H9 (cell line): Measurements from ENCODE around the gene MAP3K7. TPM values are rescaled to one million over a fixed set of nuclear protein-coding genes. Genes with fewer than 3 reads are reported as not detected.

Experiments
- DNase-seq: peaks from one replicate; pipeline ENCODE4 v3.0.0-alpha.2; 2017
- H2AFZ ChIP-seq: one replicate; pipeline ENCODE4 v1.6.1; 2013; ENCODE audit warnings: mild to moderate bottlenecking, low read length, control low read depth, moderate library complexity
- H2AK5ac ChIP-seq: 2 replicates; pipeline ENCODE4 v1.6.1; 2013; ENCODE audit warnings: low read length, control low read depth, mixed read lengths; ENCODE audit not compliant: insufficient read length
- H2BK120ac ChIP-seq: one replicate; pipeline ENCODE4 v1.6.1; 2013; ENCODE audit warnings: low read depth, mild to moderate bottlenecking, low read length, control low read depth, inconsistent platforms; ENCODE audit not compliant: poor library complexity, severe bottlenecking
- H2BK12ac ChIP-seq: 2 replicates; pipeline ENCODE4 v1.6.1; 2013; ENCODE audit warnings: low read length, control low read depth, mixed read lengths, low read depth; ENCODE audit not compliant: insufficient read length
- H2BK15ac ChIP-seq: 2 replicates; pipeline ENCODE4 v1.6.1; 2013; ENCODE audit warnings: low read depth, low read length, control low read depth
- H2BK20ac ChIP-seq: one replicate; pipeline ENCODE4 v1.6.1; 2013; ENCODE audit warnings: low read depth, mild to moderate bottlenecking, low read length, control low read depth, inconsistent platforms; ENCODE audit not compliant: poor library complexity, severe bottlenecking
- H2BK5ac ChIP-seq: 2 replicates; pipeline ENCODE4 v1.6.1; 2013; ENCODE audit warnings: low read length, control low read depth, mixed read lengths; ENCODE audit not compliant: insufficient read length
- H3K14ac ChIP-seq: 2 replicates; pipeline ENCODE4 v1.6.1; 2013; ENCODE audit warnings: low read length, control low read depth; ENCODE audit not compliant: insufficient read depth
- H3K18ac ChIP-seq: 2 replicates; pipeline ENCODE4 v1.6.1; 2013; ENCODE audit warnings: low read depth, mild to moderate bottlenecking, mixed read lengths, low read length, control low read depth; ENCODE audit not compliant: insufficient read length
- H3K23ac ChIP-seq: 2 replicates; pipeline ENCODE4 v1.6.1; 2013; ENCODE audit warnings: low read length, control low read depth, mixed read lengths, low read depth; ENCODE audit not compliant: insufficient read length
- H3K23me2 ChIP-seq: 2 replicates; pipeline ENCODE4 v1.6.1; 2013; ENCODE audit warnings: low read depth, mild to moderate bottlenecking, mixed read lengths, low read length, control low read depth; ENCODE audit not compliant: insufficient read length, poor library complexity, severe bottlenecking
- H3K27ac ChIP-seq: 2 replicates; pipeline ENCODE4 v1.5.1; 2013; ENCODE audit warnings: low read length, control low read depth, mixed read lengths, low read depth; ENCODE audit not compliant: insufficient read length
- H3K27me3 ChIP-seq: 2 replicates; pipeline ENCODE4 v1.6.1; 2013; ENCODE audit warnings: low read length, control low read depth, inconsistent platforms; ENCODE audit not compliant: insufficient read depth
- H3K4ac ChIP-seq: 2 replicates; pipeline ENCODE4 v1.6.1; 2013; ENCODE audit warnings: low read depth, mild to moderate bottlenecking, control low read depth, inconsistent platforms, low read length, moderate library complexity
- H3K4me1 ChIP-seq: 2 replicates; pipeline ENCODE4 v1.6.1; 2013; ENCODE audit warnings: low read length, control low read depth, inconsistent platforms; ENCODE audit not compliant: insufficient read depth
- H3K4me2 ChIP-seq: 2 replicates; pipeline ENCODE4 v1.6.1; 2013; ENCODE audit warnings: low read length, control low read depth, mixed read lengths; ENCODE audit not compliant: insufficient read length, insufficient read depth
- H3K56ac ChIP-seq: 2 replicates; pipeline ENCODE4 v1.6.1; 2013; ENCODE audit warnings: low read depth, mild to moderate bottlenecking, mixed read lengths, low read length, control low read depth; ENCODE audit not compliant: insufficient read length
- H3K79me1 ChIP-seq: 2 replicates; pipeline ENCODE4 v1.6.1; 2013; ENCODE audit warnings: low read depth, mild to moderate bottlenecking, moderate library complexity, low read length, control low read depth, inconsistent platforms; ENCODE audit not compliant: insufficient read depth, poor library complexity, severe bottlenecking
- H3K79me2 ChIP-seq: 2 replicates; pipeline ENCODE4 v1.6.1; 2013; ENCODE audit warnings: low read length, control low read depth, inconsistent platforms; ENCODE audit not compliant: insufficient read depth
- H3K9ac ChIP-seq: 2 replicates; pipeline ENCODE4 v1.6.1; 2013; ENCODE audit warnings: low read length, control low read depth, mixed read lengths; ENCODE audit not compliant: insufficient read length; ENCODE audit errors: extremely low read depth
- H3K9me3 ChIP-seq: one replicate; pipeline ENCODE4 v1.6.1; 2013; ENCODE audit warnings: low read depth, low read length, inconsistent platforms; ENCODE audit not compliant: control insufficient read depth
- H3T11ph ChIP-seq: one replicate; pipeline ENCODE4 v1.6.1; 2013; ENCODE audit warnings: mild to moderate bottlenecking, low read length, control low read depth, inconsistent platforms
- H4K20me1 ChIP-seq: one replicate; pipeline ENCODE4 v1.6.1; 2013; ENCODE audit not compliant: control insufficient read depth, insufficient read length, insufficient read depth
- H4K5ac ChIP-seq: 2 replicates; pipeline ENCODE4 v1.6.1; 2013; ENCODE audit warnings: low read depth, mild to moderate bottlenecking, mixed read lengths, low read length, control low read depth; ENCODE audit not compliant: insufficient read length
- H4K8ac ChIP-seq: replicated peaks from 2 replicates; pipeline ENCODE4 v1.6.1; 2013; ENCODE audit warnings: low read length, control low read depth, mixed read lengths, low read depth; ENCODE audit not compliant: insufficient read length
- H4K91ac ChIP-seq: 2 replicates; pipeline ENCODE4 v1.6.1; 2013; ENCODE audit warnings: low read depth, mild to moderate bottlenecking, moderate library complexity, mixed read lengths, low read length, control low read depth; ENCODE audit not compliant: insufficient read length
- H3K27ac Mint-ChIP-seq, 3 experiments: 2 replicates in 2 of 3; 3 replicates in 1 of 3; pipeline ENCODE4 v1.8.0; 2020 to 2021; ENCODE audit warnings: mixed read lengths in 3 of 3, mild to moderate bottlenecking in 1 of 3, moderate library complexity in 1 of 3
- H3K27me3 Mint-ChIP-seq: 2 replicates; pipeline ENCODE4 v1.8.0; 2021; ENCODE audit warnings: low read depth, mild to moderate bottlenecking, moderate library complexity, mixed read lengths
- H3K36me3 Mint-ChIP-seq, 3 experiments: 2 replicates in 2 of 3; 3 replicates in 1 of 3; pipeline ENCODE4 v1.8.0; 2020 to 2021; ENCODE audit warnings: low read depth in 3 of 3, mixed read lengths in 3 of 3; ENCODE audit not compliant: insufficient read depth in 1 of 3
- H3K4me1 Mint-ChIP-seq, 2 experiments: 2 replicates each; pipeline ENCODE4 v1.8.0; 2020; ENCODE audit warnings: mixed read lengths in 2 of 2
- H3K4me3 Mint-ChIP-seq, 2 experiments: 2 replicates in 1 of 2; 3 replicates in 1 of 2; pipeline ENCODE4 v1.8.0; 2020 to 2021; ENCODE audit warnings: mild to moderate bottlenecking in 2 of 2, mixed read lengths in 2 of 2, moderate library complexity in 1 of 2
- H3K9me3 Mint-ChIP-seq, 2 experiments: 2 replicates in 1 of 2; 3 replicates in 1 of 2; pipeline ENCODE4 v1.8.0; 2020; ENCODE audit warnings: mild to moderate bottlenecking in 2 of 2, mixed read lengths in 2 of 2, moderate library complexity in 1 of 2
- WGBS: extraction: QIAGEN DNeasy Blood & Tissue Kit; methylation state at CpG from one replicate; pipeline ENCODE4 v1.1.7; 2013; ENCODE audit warnings: missing lambda C conversion rate, low lambda C conversion rate, mixed read lengths; ENCODE audit not compliant: insufficient read length; ENCODE audit errors: extremely low coverage; 5-methylcytosine and 5-hydroxymethylcytosine counted together
- total RNA-seq: library from RNA; stranded (reverse); gene quantifications from 2 replicates; pipeline ENCODE4 v1.2.1, GENCODE V29; 2021
- TF ChIP-seq, protein P1 (sequence below): fragments of 200-600 bp; sonication (generic); conservative IDR thresholded peaks from 3 replicates; pipeline ENCODE4 v1.8.0; 2021; ENCODE audit warnings: antibody characterized with exemption, mild to moderate bottlenecking

MAP3K7 gene
- total RNA-seq, 1 experiment from 2014 or later = 31.3 TPM

DNA sequence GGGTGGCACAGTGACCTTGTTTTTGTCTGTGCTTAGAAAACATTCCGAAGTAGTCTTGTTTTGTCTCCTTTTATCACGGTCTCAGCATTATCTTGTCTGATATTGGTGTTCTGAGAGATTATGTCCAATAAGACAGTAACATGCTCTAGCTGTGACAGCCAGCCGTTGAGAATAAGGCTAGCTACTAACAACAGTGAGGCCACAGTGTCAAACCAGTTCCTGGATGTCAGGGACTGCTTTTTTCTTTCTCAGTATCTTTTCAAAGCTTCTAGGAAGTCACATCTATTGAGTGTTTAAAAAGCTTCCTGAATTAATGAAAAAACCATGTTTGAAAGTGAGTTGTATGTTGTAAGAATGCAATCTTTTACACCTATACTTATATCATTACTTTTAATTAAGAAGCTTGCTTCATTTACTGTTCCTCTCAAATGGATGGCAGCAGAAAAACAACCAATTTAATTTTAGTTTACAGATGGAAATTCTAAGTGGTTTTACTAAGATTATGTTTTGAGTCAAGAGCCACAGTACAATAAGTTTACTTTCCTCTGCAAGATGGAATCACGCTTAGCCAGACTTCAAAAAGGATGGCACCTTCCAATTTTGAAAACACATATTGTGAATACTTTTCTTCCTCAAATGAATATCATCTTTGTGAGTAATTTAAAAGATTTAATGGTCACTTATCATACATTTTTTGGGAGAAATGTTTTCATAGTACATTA, 53.1 kb downstream of the MAP3K7 start:
- H3K4me3 Mint-ChIP-seq = no peak overlapping the region
- TF ChIP-seq, protein P1, sequence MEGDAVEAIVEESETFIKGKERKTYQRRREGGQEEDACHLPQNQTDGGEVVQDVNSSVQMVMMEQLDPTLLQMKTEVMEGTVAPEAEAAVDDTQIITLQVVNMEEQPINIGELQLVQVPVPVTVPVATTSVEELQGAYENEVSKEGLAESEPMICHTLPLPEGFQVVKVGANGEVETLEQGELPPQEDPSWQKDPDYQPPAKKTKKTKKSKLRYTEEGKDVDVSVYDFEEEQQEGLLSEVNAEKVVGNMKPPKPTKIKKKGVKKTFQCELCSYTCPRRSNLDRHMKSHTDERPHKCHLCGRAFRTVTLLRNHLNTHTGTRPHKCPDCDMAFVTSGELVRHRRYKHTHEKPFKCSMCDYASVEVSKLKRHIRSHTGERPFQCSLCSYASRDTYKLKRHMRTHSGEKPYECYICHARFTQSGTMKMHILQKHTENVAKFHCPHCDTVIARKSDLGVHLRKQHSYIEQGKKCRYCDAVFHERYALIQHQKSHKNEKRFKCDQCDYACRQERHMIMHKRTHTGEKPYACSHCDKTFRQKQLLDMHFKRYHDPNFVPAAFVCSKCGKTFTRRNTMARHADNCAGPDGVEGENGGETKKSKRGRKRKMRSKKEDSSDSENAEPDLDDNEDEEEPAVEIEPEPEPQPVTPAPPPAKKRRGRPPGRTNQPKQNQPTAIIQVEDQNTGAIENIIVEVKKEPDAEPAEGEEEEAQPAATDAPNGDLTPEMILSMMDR = no peak

More for the DNA sequence above, 53.1 kb downstream of the MAP3K7 start:
- Histone ChIP-seq H3K9ac (no peak overlapping the region), H2BK5ac (no peak overlapping the region), H3T11ph (no peak overlapping the region), H4K8ac (no peak overlapping the region), H3K4ac (no peak overlapping the region), H2BK12ac (no peak overlapping the region), H2AFZ (no peak overlapping the region), H4K5ac (no peak overlapping the region), H4K91ac (no peak overlapping the region), H3K79me2 (no peaks in the 10 kb centered on the region), H3K14ac (no peak overlapping the region), H2BK20ac (no peak overlapping the region), H3K27me3 (no peaks in the 10 kb centered on the region), H3K23ac (no peak overlapping the region), H3K79me1 (no peaks in the 10 kb centered on the region), H3K23me2 (no peaks in the 10 kb centered on the region), H3K4me1 (no peaks in the 10 kb centered on the region), H3K27ac (no peak overlapping the region), H3K4me2 (no peak overlapping the region), H3K9me3 (no peaks in the 10 kb centered on the region), H3K56ac (no peak overlapping the region), H4K20me1 (no peaks in the 10 kb centered on the region), H3K18ac (no peak overlapping the region), H2BK120ac (no peak overlapping the region), H2AK5ac (no peak overlapping the region), H2BK15ac (no peak overlapping the region)
- H3K9me3 Mint-ChIP-seq = no peaks in the 10 kb centered on the region
- DNase-seq = no peak
- peaks cover 4 to 15% (median 4%) of the 10 kb centered on the region in 3 experiments; a peak in 5 of 7 replicates for H3K36me3 Mint-ChIP-seq
- WGBS = no CpG with 5 or more reads among the region's 4 CpGs
- no peaks in the 10 kb centered on the region for H3K4me1 Mint-ChIP-seq
- H3K27me3 Mint-ChIP-seq = no peaks in the 10 kb centered on the region
- H3K27ac Mint-ChIP-seq = no peak overlapping the region
